ENCODE data around the gene UGT2A1.

DNA sequence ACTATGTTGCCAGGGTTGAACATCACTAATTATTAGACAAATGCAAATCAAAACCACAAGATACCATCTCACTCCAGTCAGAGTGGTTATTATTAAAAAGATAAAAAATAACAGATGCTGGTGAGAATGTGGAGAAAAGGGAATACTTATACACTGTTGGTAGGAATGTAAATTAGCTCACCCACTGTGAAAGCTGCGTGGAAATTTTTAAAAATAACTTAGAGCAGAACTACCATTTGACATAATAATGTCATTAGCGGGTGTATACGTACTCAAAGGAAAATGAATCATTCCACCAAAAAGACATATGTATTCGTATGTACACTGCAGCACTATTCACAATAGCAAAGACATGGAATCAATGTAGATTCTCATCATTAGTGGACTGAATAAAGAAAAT lies 48.6 kb upstream of the UGT2A1 start:
- no peak for TF ChIP-seq CTCF (IDR thresholded peaks at IDR 0.05 in 2 of 3, conservative IDR thresholded peaks at IDR 0.05 in 1 of 3; ENCODE audit: borderline replicate concordance in 1 of 3, insufficient read depth in 1 of 3, low read depth in 2 of 3, low read length in 2 of 3)
- no peak for TF ChIP-seq EZH2phosphoT487 (IDR thresholded peaks at IDR 0.05; ENCODE audit: borderline replicate concordance)
- TF ChIP-seq SRF (IDR thresholded peaks at IDR 0.05; ENCODE audit: low read depth) = no peak
- TF ChIP-seq FOSL1 (IDR thresholded peaks at IDR 0.05; ENCODE audit: low read depth) = no peak
- TF ChIP-seq CEBPB (IDR thresholded peaks at IDR 0.05; ENCODE audit: low read depth) = no peak
- no peak for TF ChIP-seq SIN3A (IDR thresholded peaks at IDR 0.05; ENCODE audit: low read depth)
- no peak for TF ChIP-seq EZH2 (IDR thresholded peaks at IDR 0.05)
- TF ChIP-seq, protein P1, sequence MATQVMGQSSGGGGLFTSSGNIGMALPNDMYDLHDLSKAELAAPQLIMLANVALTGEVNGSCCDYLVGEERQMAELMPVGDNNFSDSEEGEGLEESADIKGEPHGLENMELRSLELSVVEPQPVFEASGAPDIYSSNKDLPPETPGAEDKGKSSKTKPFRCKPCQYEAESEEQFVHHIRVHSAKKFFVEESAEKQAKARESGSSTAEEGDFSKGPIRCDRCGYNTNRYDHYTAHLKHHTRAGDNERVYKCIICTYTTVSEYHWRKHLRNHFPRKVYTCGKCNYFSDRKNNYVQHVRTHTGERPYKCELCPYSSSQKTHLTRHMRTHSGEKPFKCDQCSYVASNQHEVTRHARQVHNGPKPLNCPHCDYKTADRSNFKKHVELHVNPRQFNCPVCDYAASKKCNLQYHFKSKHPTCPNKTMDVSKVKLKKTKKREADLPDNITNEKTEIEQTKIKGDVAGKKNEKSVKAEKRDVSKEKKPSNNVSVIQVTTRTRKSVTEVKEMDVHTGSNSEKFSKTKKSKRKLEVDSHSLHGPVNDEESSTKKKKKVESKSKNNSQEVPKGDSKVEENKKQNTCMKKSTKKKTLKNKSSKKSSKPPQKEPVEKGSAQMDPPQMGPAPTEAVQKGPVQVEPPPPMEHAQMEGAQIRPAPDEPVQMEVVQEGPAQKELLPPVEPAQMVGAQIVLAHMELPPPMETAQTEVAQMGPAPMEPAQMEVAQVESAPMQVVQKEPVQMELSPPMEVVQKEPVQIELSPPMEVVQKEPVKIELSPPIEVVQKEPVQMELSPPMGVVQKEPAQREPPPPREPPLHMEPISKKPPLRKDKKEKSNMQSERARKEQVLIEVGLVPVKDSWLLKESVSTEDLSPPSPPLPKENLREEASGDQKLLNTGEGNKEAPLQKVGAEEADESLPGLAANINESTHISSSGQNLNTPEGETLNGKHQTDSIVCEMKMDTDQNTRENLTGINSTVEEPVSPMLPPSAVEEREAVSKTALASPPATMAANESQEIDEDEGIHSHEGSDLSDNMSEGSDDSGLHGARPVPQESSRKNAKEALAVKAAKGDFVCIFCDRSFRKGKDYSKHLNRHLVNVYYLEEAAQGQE (IDR thresholded peaks at IDR 0.05; ENCODE audit: low read depth) = no peak

All from HCT116 (cell line).